Chondrocyte (in vitro differentiated cells): ENCODE measurements around the gene LPP. TPM values are rescaled to one million over a fixed set of nuclear protein-coding genes. Genes with fewer than 3 reads are reported as not detected.

Experiments used
- DNase-seq: peaks from one replicate; pipeline ENCODE4 v3.0.0; 2021; ENCODE audit warnings: mixed read lengths, low spot score
- H3K27ac Mint-ChIP-seq: one replicate; pipeline ENCODE4 v1.8.0; 2021; ENCODE audit warnings: mild to moderate bottlenecking, moderate library complexity, mixed read lengths; ENCODE audit not compliant: unreplicated experiment
- H3K27me3 Mint-ChIP-seq: 2 replicates; pipeline ENCODE4 v1.8.0; 2021; ENCODE audit warnings: low read depth, mixed read lengths
- H3K36me3 Mint-ChIP-seq: 2 replicates; pipeline ENCODE4 v1.8.0; 2021; ENCODE audit warnings: low read depth, mixed read lengths
- H3K4me1 Mint-ChIP-seq: 2 replicates; pipeline ENCODE4 v1.8.0; 2021; ENCODE audit warnings: low read depth, mild to moderate bottlenecking, mixed read lengths
- H3K4me3 Mint-ChIP-seq: one replicate; pipeline ENCODE4 v1.8.0; 2021; ENCODE audit warnings: mild to moderate bottlenecking, moderate library complexity, mixed read lengths; ENCODE audit not compliant: unreplicated experiment
- H3K9me3 Mint-ChIP-seq: 2 replicates; pipeline ENCODE4 v1.8.0; 2021; ENCODE audit warnings: low read depth, mixed read lengths
- CTCF ChIP-seq: fragments of 200-600 bp; sonication (generic); IDR thresholded peaks from 2 replicates; pipeline ENCODE4 v1.5.0; 2021; ENCODE audit warnings: antibody characterized with exemption, mild to moderate bottlenecking, moderate library complexity
- total RNA-seq: library from RNA; stranded (reverse); gene quantifications from 3 replicates; pipeline ENCODE4 v1.2.1, GENCODE V29; 2021

Gene LPP
- total RNA-seq, 1 donor from 2014 or later = 295 TPM

DNA sequence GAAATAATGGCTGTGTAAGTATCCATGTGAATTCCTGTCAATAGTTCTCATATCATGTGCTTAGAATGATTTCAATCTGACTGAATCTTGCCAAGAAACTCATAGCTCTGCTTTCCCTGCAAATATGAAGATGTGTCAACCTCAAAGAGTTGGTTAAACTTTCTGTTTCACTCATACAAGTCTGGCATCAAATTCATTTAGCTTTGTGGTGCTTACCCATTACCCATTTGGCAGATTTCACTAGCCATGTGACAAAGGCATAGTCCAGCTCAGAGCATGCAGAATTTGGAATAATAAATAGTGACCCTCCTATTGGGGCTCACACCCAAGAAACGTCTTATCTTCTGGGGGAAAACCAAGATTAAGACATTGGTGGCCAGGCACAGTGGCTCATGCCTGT lies 761.2 kb downstream of the LPP start:
- no peak for TF ChIP-seq CTCF
- Mint-ChIP-seq H3K36me3 (peaks cover 12% of the 10 kb centered on the region), H3K27me3 (no peaks in the 10 kb centered on the region), H3K4me3 (no peak overlapping the region), H3K27ac (peak overlapping the region; percentile 78), H3K9me3 (peaks cover 2% of the 10 kb centered on the region), H3K4me1 (peaks cover 22% of the 10 kb centered on the region)
- no peak for DNase-seq

DNA sequence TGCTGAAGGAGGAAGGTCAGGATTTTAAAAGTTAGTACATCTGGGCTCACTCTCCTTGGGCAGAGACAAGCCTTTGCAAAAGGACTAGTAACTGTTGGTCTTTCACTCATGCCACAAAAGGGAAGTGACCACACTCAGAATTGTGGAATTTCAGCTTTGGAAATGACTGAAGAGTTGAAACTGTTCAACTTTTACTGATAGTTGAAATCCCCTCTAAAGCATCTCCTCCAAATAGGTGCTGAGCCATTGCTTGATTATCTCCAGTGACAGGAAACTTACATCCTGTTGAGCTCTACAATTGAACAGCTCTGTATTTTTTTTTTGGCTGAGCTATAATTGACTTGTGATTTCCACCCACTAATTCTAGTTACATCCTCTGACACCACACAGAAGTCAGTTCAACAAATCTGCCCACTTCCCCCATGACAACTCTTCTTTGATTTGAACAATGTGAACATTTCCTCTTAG lies 763.0 kb downstream of the LPP start:
- no peak for TF ChIP-seq CTCF
- Mint-ChIP-seq H3K36me3 (peaks cover 19% of the 10 kb centered on the region), H3K27ac (no peak overlapping the region), H3K4me1 (peaks cover 21% of the 10 kb centered on the region), H3K9me3 (peaks cover 8% of the 10 kb centered on the region), H3K27me3 (no peaks in the 10 kb centered on the region), H3K4me3 (no peak overlapping the region)
- no peak for DNase-seq

DNA sequence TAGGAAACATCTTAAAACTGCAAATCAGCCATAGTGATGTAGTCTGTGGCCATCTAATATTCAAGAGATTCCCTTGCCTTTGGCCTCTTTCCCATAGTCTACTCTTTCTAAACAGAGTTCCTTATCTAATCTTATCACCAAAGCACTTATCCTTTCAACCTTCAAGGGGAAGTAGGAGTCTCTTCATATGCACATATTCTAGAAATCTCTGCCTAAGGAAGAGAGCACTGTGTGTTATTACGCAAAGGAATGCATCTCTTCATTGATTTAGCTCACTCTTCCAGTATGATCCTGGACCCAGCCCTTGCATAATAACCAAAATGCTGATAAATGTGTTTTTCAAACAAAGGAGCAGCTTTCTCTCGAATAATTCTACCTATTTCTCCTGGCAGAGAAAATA lies 764.1 kb downstream of the LPP start:
- Mint-ChIP-seq H3K4me3 (no peak overlapping the region), H3K4me1 (peaks cover 21% of the 10 kb centered on the region), H3K27ac (no peak overlapping the region), H3K9me3 (peaks cover 8% of the 10 kb centered on the region), H3K36me3 (peaks cover 21% of the 10 kb centered on the region), H3K27me3 (no peaks in the 10 kb centered on the region)
- TF ChIP-seq CTCF = no peak
- no peak for DNase-seq

DNA sequence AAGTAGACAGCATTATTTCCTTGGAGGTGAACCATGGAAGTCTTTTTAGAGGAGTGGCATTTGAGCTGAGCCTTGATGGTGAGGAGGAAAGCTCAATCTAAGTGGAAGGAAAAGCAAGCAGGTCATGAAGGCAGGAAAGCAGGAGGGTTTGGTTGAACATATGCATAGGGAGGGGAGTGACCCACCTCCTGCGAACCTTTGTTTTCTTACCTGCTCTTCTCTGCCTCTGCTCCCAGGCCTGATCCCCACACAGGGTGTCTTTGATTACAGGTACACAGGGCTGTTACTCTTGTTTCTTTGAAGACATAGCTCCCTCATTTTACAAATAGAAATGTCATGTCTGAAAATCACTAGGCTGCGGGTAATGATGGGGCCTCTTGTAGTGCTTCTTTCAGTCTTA lies 769.7 kb downstream of the LPP start:
- no peak overlapping the region for H3K27ac Mint-ChIP-seq
- peaks cover 13% of the 10 kb centered on the region for H3K36me3 Mint-ChIP-seq
- DNase-seq = no peak
- no peak overlapping the region for H3K4me3 Mint-ChIP-seq
- H3K4me1 Mint-ChIP-seq = peaks cover 21% of the 10 kb centered on the region
- TF ChIP-seq CTCF = no peak
- H3K9me3 Mint-ChIP-seq = peaks cover 8% of the 10 kb centered on the region
- no peaks in the 10 kb centered on the region for H3K27me3 Mint-ChIP-seq

DNA sequence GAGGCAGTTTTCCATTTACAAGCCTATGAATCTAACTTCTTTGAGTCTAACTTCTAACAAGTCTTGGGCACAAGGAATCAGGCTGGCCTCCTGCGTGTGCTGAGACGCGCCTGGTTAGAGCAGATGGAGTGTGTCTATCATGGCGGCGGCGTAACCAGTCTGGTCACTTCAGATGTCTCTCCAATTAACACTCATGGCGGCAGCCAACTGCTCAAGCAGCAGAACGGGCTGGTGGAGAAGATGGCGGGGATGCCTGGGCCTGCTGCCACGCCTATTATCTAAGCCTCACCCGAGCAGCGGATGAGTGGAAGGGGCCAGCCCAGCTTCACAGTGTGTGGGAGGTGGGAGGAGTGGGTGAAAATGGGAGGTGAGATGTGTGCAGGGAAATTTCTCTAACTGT lies 771.4 kb downstream of the LPP start:
- no peak for TF ChIP-seq CTCF
- Mint-ChIP-seq H3K4me3 (no peak overlapping the region), H3K4me1 (peaks cover 25% of the 10 kb centered on the region), H3K9me3 (peaks cover 4% of the 10 kb centered on the region), H3K27me3 (no peaks in the 10 kb centered on the region), H3K27ac (no peak overlapping the region), H3K36me3 (peaks cover 8% of the 10 kb centered on the region)
- DNase-seq = no peak
